HEK293T (cell line): ENCODE data around the gene HOXB13.

Experiments
- CTCF ChIA-PET: fragments of 350-600 bp; formaldehyde crosslinking; extraction: SDS; loops from one replicate; lab custom pipeline; 2021; ENCODE audit warnings: antibody characterized with exemption, inconsistent platforms; lab: Yijun Ruan, JAX
- POLR2A ChIA-PET: fragments of 350-600 bp; formaldehyde crosslinking; extraction: SDS; loops from one replicate; lab custom pipeline; 2020; ENCODE audit warnings: antibody characterized with exemption, inconsistent platforms; lab: Yijun Ruan, JAX
- DNase-seq: peaks from one replicate; pipeline ENCODE4 v3.0.0; 2012; ENCODE audit warnings: mixed read lengths; ENCODE audit errors: extremely low spot score
- ARNT ChIP-seq: fragments of 450-650 bp; IDR thresholded peaks from 2 replicates; pipeline ENCODE4 v1.6.1; 2017; ENCODE audit warnings: mild to moderate bottlenecking
- BHLHE40 ChIP-seq: fragments of 450-650 bp; IDR thresholded peaks from 2 replicates; pipeline ENCODE4 v1.6.1; 2016; ENCODE audit warnings: mild to moderate bottlenecking, moderate library complexity, borderline replicate concordance
- CTBP1 ChIP-seq: fragments of 450-650 bp; IDR thresholded peaks from 2 replicates; pipeline ENCODE4 v1.6.1; 2016; ENCODE audit warnings: borderline replicate concordance
- ELF4 ChIP-seq: fragments of 450-650 bp; IDR thresholded peaks from 2 replicates; pipeline ENCODE4 v1.6.1; 2017; ENCODE audit warnings: antibody characterized with exemption
- FOXA1 ChIP-seq: fragments of 450-650 bp; IDR thresholded peaks from 2 replicates; pipeline ENCODE4 v1.6.1; 2016; ENCODE audit warnings: mild to moderate bottlenecking
- FOXK2 ChIP-seq: fragments of 450-650 bp; IDR thresholded peaks from 2 replicates; pipeline ENCODE4 v1.6.1; 2016; ENCODE audit warnings: mild to moderate bottlenecking
- FOXM1 ChIP-seq: fragments of 450-650 bp; IDR thresholded peaks from 2 replicates; pipeline ENCODE4 v1.6.1; 2017; ENCODE audit warnings: mild to moderate bottlenecking, borderline replicate concordance
- HDGF ChIP-seq: fragments of 450-650 bp; IDR thresholded peaks from 2 replicates; pipeline ENCODE4 v1.6.1; 2017; ENCODE audit warnings: antibody characterized with exemption, borderline replicate concordance
- L3MBTL2 ChIP-seq: fragments of 450-650 bp; conservative IDR thresholded peaks from 2 replicates; pipeline ENCODE4 v1.6.1; 2016; ENCODE audit warnings: mild to moderate bottlenecking
- LEF1 ChIP-seq: fragments of 450-650 bp; IDR thresholded peaks from 2 replicates; pipeline ENCODE4 v1.6.1; 2017; ENCODE audit warnings: mild to moderate bottlenecking, borderline replicate concordance
- NFRKB ChIP-seq: fragments of 450-650 bp; IDR thresholded peaks from 2 replicates; pipeline ENCODE4 v1.6.1; 2016; ENCODE audit warnings: mild to moderate bottlenecking, moderate library complexity
- SP1 ChIP-seq: fragments of 450-650 bp; IDR thresholded peaks from 2 replicates; pipeline ENCODE4 v1.6.1; 2017
- SUZ12 ChIP-seq: fragments of 450-650 bp; IDR thresholded peaks from 2 replicates; pipeline ENCODE4 v1.6.1; 2016; ENCODE audit warnings: mild to moderate bottlenecking
- TARDBP ChIP-seq: fragments of 450-650 bp; IDR thresholded peaks from 2 replicates; pipeline ENCODE4 v1.6.1; 2016
- ZNF384 ChIP-seq: fragments of 450-650 bp; IDR thresholded peaks from 2 replicates; pipeline ENCODE4 v1.6.1; 2016
- TF ChIP-seq, protein P1 (sequence below): fragments of 450-650 bp; IDR thresholded peaks from 2 replicates; pipeline ENCODE4 v1.6.1; 2016

Gene HOXB13

DNA sequence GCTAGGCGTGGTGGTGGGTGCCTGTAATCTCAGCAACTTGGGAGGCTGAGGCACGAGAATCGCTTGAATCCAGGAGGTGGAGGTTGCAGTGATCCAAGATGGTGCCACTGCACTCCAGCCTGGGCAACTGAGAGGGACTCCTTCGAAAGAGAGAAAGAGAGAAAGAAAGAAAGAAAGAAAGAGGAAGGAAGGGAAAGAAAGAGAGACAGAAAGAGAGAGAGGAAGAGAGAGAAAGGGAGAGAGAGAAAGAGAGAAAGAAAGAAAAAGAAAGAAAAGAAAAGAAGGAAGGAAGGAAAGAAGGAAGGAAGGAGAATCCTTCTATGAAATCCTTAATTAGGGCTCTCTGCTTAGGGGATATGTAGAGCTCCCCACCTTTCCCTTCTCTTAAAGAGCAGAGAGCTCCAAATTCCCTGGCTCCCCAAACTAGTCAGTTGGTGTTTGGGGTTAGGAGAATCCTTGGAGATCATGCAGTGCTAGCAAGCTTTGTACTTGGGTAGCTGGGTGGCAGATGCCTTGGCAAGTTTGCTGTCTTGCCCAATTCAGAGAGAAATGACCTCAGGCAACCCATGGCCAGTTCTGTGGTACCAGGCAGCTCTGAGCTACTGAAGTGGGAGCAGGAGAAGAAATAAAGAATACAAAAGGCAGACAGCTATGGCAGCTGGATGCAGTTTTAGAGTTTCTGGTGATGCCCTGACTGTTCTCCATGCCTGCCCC lies 8.9 kb upstream of the HOXB13 start:
- POLR2A ChIA-PET, result interaction anchor here (0.9 to 1.9 kb wide), 2 partner anchors 8 to 19 kb away, joined by 3 to 18 read pairs; partner anchors contain the start of gene HOXB13
- CTCF ChIA-PET, result interaction anchor here (0.6 to 1.6 kb wide), 4 partner anchors 9 to 67 kb away, joined by 3 to 7 read pairs (median 4); partner anchors contain the start of gene HOXB13
- DNase-seq, result no peak
- TF ChIP-seq ARNT (no peak), SUZ12 (no peak), LEF1 (no peak), CTBP1 (no peak), L3MBTL2 (no peak), SP1 (no peak), FOXM1 (no peak), TARDBP (no peak), ELF4 (no peak), FOXK2 (no peak), HDGF (no peak)

DNA sequence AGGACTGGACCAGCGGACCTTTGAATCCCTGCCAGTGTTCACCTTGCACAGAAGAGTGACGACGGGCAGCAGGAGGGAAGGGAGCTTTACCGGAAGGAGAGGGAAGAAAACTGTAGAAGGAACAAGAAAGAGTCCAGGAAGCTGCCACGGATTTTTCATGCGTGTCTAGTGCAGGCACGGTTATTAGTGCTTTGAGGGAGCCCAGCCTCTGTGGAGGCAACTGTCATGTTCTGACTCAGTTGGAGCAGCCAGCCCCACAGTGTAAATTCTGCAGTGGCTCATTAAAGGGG lies 6.5 kb upstream of the HOXB13 start:
- no peak for DNase-seq
- CTCF ChIA-PET, result no interaction called here
- TF ChIP-seq FOXA1 (no peak), FOXM1 (no peak), ZNF384 (no peak), HDGF (no peak), LEF1 (no peak), ELF4 (no peak), TARDBP (no peak)
- POLR2A ChIA-PET, result interaction anchor here (0.8 to 1.6 kb wide), 2 partner anchors 9 to 11 kb away, joined by 3 to 4 read pairs; no protein-coding TSS in a partner anchor

DNA sequence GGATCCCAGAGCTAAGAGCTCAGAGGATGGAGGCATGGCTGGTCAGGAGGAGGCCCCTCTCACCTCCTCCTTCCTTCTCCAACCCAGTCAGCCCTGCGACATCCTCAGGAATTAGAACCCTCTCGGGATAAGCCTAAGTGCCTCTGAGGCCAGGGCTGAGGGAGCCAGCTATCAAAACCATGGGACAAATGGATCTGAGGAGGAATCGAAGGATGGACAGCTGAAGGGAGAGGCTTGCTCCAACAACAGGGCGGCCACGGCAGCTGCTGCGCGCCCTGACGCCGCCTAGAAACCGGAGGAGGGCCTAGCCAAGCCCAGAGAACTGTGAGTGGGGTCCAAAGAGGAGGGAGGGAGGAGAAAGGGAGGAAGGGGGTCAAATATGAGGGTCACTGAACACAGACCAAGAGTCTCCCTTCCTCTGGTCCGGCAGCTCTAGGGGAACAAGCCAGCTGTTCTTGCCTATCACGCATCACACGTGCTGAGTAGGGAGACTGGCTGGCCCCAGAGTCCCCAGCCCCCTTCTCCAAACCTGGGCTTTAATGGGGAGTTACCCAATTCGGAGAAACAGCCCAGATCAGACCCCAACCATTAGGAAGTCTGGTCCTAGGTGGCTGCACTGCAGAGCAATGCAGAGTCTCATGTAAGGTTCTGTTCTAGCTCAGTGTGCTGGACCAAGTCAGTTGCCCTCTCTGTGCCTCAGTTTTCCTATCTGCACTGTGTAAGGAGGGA lies 5.9 kb upstream of the HOXB13 start:
- CTCF ChIA-PET, result interaction anchor here (1.4 kb wide), 1 partner anchor 10 kb away, joined by 3 read pairs; no protein-coding TSS in a partner anchor
- no peak for DNase-seq
- POLR2A ChIA-PET, result interaction anchor here (0.8 to 1.6 kb wide), 3 partner anchors 10 to 15 kb away, joined by 3 to 4 read pairs (median 3); no protein-coding TSS in a partner anchor
- no peak for TF ChIP-seq FOXA1
- TF ChIP-seq TARDBP, result no peak
- TF ChIP-seq FOXM1, result no peak
- no peak for TF ChIP-seq CTBP1
- TF ChIP-seq ZNF384, result no peak
- no peak for TF ChIP-seq SP1
- no peak for TF ChIP-seq LEF1
- TF ChIP-seq NFRKB, result no peak
- no peak for TF ChIP-seq HDGF

DNA sequence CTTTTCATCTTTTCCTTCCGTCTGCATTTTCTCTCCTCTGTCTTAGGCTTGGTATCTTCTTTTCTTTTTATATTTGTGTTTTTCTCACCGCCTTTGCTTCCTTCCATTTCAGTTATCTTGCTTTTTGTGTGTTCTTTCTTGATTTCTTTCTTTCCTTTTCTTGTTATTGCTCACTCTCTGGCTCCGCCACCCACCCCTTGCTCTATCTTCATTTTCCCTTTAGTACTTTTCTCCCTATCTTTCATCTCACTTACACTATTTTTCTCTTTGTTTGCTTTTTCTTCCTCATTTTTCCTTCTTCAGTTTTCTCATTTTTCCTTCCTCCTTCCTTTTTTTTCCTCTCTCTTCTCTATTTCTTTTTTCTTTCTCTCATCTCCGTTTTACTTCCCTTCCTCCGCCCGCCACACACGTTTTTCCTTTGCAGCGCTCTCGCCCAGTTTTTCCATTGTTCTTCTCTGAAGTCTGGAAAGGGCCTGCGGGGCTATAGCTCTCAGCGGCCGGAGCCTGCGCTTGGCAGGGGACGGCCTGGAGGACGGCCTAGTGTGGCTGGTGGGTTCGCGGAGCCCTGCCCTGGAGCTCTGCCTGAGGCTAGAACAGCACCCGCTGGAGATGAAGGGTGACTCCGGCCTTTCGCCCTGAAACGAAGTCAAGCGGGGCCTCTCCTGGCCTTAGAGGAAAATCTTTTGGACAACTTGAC lies 5.2 kb upstream of the HOXB13 start:
- TF ChIP-seq NFRKB, result no peak
- TF ChIP-seq L3MBTL2, result no peak
- no peak for TF ChIP-seq LEF1
- no peak for TF ChIP-seq CTBP1
- no peak for TF ChIP-seq HDGF
- no peak for TF ChIP-seq FOXA1
- no peak for TF ChIP-seq ZNF384
- no peak for TF ChIP-seq ELF4
- TF ChIP-seq SP1, result no peak
- TF ChIP-seq, protein P1, sequence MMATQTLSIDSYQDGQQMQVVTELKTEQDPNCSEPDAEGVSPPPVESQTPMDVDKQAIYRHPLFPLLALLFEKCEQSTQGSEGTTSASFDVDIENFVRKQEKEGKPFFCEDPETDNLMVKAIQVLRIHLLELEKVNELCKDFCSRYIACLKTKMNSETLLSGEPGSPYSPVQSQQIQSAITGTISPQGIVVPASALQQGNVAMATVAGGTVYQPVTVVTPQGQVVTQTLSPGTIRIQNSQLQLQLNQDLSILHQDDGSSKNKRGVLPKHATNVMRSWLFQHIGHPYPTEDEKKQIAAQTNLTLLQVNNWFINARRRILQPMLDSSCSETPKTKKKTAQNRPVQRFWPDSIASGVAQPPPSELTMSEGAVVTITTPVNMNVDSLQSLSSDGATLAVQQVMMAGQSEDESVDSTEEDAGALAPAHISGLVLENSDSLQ, result no peak
- no peak for TF ChIP-seq ARNT
- TF ChIP-seq BHLHE40, result no peak
- no peak for TF ChIP-seq TARDBP
- TF ChIP-seq SUZ12, result no peak
- TF ChIP-seq FOXM1, result no peak
- ChIA-PET CTCF (interaction anchor here (1.4 kb wide), 1 partner anchor 10 kb away, joined by 3 read pairs; no protein-coding TSS in a partner anchor), POLR2A (interaction anchor here (0.8 to 1.6 kb wide), 2 partner anchors 10 to 14 kb away, joined by 3 to 4 read pairs; no protein-coding TSS in a partner anchor)

DNA sequence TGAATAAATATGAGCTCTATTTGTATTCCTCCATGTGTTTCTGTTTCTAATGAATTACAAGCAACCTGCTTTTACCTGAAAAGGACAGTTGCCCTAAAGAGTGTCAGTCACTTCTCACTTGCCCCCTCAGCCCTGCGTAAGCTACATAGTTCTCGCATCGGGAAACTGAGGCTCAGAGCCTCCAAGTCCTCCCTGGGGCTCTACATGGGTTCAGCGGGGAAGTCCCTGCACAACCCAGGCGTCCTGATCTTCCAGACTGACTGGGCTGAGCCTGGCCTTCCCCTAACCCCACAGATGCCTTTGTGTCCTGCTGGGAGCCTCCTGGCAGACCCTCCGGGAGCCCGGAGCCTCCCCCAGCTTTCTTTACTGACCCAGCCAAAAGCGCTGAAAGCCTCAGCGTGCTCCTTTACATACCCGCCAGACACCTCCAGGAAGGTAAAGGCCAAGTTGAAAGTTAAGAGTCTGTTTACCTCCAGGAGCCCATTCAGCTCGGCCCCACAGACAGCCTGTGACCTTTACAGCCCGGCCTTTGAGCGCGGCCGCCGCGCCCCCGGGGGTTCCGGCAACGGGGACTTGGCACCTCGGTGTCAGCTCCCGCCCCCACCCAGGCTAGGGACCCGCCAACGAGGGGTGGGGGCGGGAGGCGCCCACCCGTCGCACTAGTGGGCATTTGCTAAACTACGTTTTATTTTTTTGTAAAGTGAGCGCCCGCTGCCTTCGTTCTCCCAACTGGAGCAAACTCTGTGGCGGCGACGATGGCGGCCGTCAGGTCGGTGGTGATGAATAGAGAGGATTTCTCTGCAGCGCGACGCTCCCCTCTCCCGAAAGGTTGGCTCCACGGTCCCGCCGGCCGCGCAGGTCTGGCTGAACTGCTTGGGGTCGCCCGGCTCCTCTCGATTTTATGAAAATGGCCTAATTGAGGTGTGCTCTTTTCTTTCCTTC lies 4.4 kb upstream of the HOXB13 start:
- ChIA-PET POLR2A (interaction anchor here (1.2 to 2.1 kb wide), 2 partner anchors 9 to 14 kb away, joined by 3 to 8 read pairs; no protein-coding TSS in a partner anchor), CTCF (interaction anchor here (0.9 to 1.4 kb wide), 4 partner anchors 9 to 146 kb away, joined by 3 to 4 read pairs (median 3); no protein-coding TSS in a partner anchor)
- DNase-seq, result no peak
- TF ChIP-seq NFRKB, result no peak
- no peak for TF ChIP-seq ZNF384
- TF ChIP-seq ELF4, result no peak
- TF ChIP-seq FOXK2, result no peak
- TF ChIP-seq CTBP1, result no peak
- no peak for TF ChIP-seq FOXM1
- no peak for TF ChIP-seq HDGF
- no peak for TF ChIP-seq FOXA1
- no peak for TF ChIP-seq LEF1
- no peak for TF ChIP-seq SP1
- TF ChIP-seq TARDBP, result no peak
- TF ChIP-seq ARNT, result no peak
- TF ChIP-seq, protein P1, result no peak
- TF ChIP-seq SUZ12, result no peak
- TF ChIP-seq L3MBTL2, result no peak
- no peak for TF ChIP-seq BHLHE40

More for the DNA sequence above, 5.2 kb upstream of the HOXB13 start:
- DNase-seq, result no peak
